Measurements from ENCODE around the gene MAX.

MAX gene

GRCh38 chr14:65106736-65107135 lies 4.4 kb upstream of the MAX start:
- no peak for TF ChIP-seq CTCF (IDR thresholded peaks at IDR 0.05; ENCODE audit: control extremely low read depth, extremely low read depth, low read depth, missing control alignments)
- DNase-seq (ENCODE audit: extremely low spot score) = no peak
- POLR2A ChIA-PET = no interaction called here
- CTCF ChIA-PET = no interaction called here

DNA sequence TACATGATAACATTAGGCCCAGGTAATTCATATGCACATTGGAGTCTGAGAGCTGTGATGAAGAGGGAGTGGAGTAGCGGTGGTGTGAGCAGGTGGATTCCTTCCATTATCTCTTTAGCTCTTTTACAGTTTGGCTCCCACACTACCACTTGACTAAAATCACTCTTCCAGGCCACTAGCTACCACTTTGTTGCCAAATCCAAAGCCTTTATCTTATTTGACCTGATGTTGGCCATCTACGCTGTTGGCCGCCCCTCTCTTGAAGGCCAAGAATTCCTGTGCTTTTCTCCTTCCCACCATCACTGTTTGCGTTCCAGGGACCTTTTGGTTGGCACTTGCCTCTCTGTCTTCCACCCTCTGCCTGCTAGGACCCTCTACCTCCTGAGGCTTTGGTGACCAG lies 4.0 kb upstream of the MAX start:
- CTCF ChIA-PET = no interaction called here
- POLR2A ChIA-PET = no interaction called here
- no peak for DNase-seq (ENCODE audit: extremely low spot score)
- TF ChIP-seq CTCF (IDR thresholded peaks at IDR 0.05; ENCODE audit: control extremely low read depth, extremely low read depth, low read depth, missing control alignments) = no peak

DNA sequence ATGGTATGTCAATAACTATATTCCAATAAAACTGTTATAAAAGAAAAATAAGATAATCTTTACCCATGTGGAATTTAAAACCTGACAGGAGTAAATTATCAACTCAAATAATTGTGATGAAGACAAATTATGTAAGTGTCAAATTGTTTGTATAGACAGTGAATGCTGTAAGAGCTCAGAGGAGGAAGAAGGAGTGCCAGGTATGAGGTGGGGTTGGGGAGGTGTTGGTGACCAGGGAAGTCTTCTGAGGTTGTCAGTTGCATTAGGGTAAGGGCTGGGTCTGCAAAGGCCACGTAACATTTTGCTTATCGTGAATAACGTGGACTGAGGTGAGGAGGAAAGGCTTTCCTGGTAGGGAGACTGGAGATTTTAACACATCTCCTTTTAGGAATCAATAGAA lies 2.5 kb upstream of the MAX start:
- no peak for DNase-seq (ENCODE audit: extremely low spot score)
- no peak for TF ChIP-seq CTCF (IDR thresholded peaks at IDR 0.05; ENCODE audit: control extremely low read depth, extremely low read depth, low read depth, missing control alignments)
- POLR2A ChIA-PET = no interaction called here
- CTCF ChIA-PET = interaction anchor here (1.0 to 1.4 kb wide), 2 partner anchors 117 to 720 kb away, joined by 3 to 5 read pairs; no protein-coding TSS in a partner anchor

DNA sequence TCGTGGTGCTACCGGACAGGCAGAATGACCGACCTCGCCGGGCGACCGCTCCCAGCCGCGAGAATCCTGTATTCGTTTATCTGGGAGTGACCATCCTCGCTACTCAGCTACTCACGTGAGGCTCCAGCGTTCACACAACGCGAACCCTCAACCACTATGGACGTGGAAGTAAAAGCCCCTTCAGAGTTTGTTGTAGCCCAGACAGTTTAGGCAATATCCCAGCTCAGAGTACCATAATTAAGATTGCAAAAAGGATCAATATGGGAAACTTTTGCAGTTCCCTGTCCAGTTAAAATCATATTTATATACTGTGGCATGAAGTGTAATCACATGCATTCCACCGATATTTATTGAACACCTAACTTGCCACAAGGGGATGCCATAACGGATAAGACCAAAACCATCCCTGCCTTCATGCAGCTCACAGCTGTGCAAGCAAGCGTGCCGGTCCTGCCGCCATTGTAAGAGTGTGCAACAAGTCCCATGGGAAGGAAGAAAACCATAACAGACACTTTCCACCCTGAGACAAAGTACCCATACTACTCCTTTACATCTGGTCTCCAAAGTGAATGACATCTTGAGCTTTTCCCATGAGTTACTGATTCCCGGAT lies 938 bp upstream of the MAX start:
- CTCF ChIA-PET = interaction anchor here (1.0 to 1.6 kb wide), 8 partner anchors 10 to 118 kb away, joined by 3 to 4 read pairs (median 4); partner anchors contain the start of gene FNTB
- DNase-seq (ENCODE audit: extremely low spot score) = no peak
- peak; percentile 16 for TF ChIP-seq CTCF (IDR thresholded peaks at IDR 0.05; ENCODE audit: control extremely low read depth, extremely low read depth, low read depth, missing control alignments)
- POLR2A ChIA-PET = interaction anchor here (0.7 to 1.2 kb wide), 2 partner anchors 10 to 330 kb away, joined by 4 to 5 read pairs; no protein-coding TSS in a partner anchor

- no peak for DNase-seq (ENCODE audit: extremely low spot score)
- ChIA-PET POLR2A (interaction anchor here (0.5 to 1.2 kb wide), 5 partner anchors 8 to 367 kb away, joined by 3 to 8 read pairs (median 4); no protein-coding TSS in a partner anchor), CTCF (interaction anchor here (1.2 kb wide), 1 partner anchor 8 kb away, joined by 4 read pairs; no protein-coding TSS in a partner anchor)
- no peak for TF ChIP-seq CTCF (IDR thresholded peaks at IDR 0.05; ENCODE audit: control extremely low read depth, extremely low read depth, low read depth, missing control alignments)
Measured at GRCh38 chr14:65101631-65102440, 481 bp downstream of the MAX start.

DNA sequence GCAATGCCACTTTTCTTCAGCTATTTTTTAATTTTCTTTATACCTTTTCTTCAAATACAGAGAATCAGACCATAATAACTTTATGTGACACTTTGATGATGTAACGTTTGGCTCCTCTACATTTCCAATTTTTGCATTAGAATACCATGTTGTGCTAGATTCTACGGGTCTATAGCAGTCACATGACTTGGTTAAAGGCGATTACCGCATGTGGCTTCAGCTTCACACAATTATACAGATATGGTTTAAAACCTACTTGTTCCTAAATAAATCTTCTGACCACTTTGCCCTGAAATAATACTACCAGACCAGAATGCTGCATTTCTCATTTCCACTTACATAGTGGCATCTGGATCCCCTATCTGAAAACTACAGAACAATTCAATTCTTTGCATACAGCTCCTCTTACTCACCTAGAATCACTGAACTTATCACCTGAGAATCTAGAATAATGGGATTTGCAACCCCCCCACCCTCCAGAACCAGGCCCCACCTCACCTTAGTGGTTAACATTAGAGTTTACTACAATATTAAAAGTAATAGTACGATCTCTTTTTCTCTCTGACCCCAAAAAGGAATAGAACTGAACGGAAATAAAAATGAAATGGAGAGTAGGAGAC lies 1.3 kb downstream of the MAX start:
- CTCF ChIA-PET = no interaction called here
- POLR2A ChIA-PET = no interaction called here
- no peak for TF ChIP-seq CTCF (IDR thresholded peaks at IDR 0.05; ENCODE audit: control extremely low read depth, extremely low read depth, low read depth, missing control alignments)
- no peak for DNase-seq (ENCODE audit: extremely low spot score)

Data from GM10248 (cell line).